HCT116 (cell line): ENCODE results near the gene HAUS8. TPM values are rescaled to one million over a fixed set of nuclear protein-coding genes. Genes with fewer than 3 reads are reported as not detected.
A peak's percentile ranks its signal among the peaks of the same experiment; 100 is the strongest.

Experiments used
- ATAC-seq: fragments of 200-7000 bp; cut with Tn5 transposase; 2 replicates; pipeline ENCODE4 v1.9.1; 2020; ENCODE audit warnings: mild to moderate bottlenecking, moderate library complexity
- BruUV-seq: library from RNA; stranded (reverse); fragments of 400-500 nt; replicated peaks from 2 replicates; lab custom pipeline; 2021; lab: Mats Ljungman, UMichigan
- CTCF ChIA-PET: fragments of 300-600 bp; sonication (Branson Sonifier 250); formaldehyde crosslinking; loops from one replicate; lab custom pipeline; 2021; ENCODE audit warnings: antibody characterized with exemption; lab: Charles Lee
- POLR2A ChIA-PET: fragments of 300-600, 350-600 bp; sonication (Branson Sonifier 250); formaldehyde crosslinking; loops from one replicate; lab custom pipeline; 2021; ENCODE audit warnings: antibody characterized with exemption; lab: Charles Lee
- RAD21 ChIA-PET, 2 experiments: fragments of 300-600 bp; sonication (Branson Sonifier 250); formaldehyde crosslinking; loops; one replicate each; lab custom pipeline; 2023; ENCODE audit warnings: low total read pairs in 2 of 2; ENCODE audit not compliant: uncharacterized antibody in 2 of 2, unreplicated experiment in 2 of 2, low non-redundant PET in 1 of 2; lab: Charles Lee
- DNase-seq: peaks from one replicate; pipeline ENCODE4 v3.0.0-alpha.2; 2010; ENCODE audit warnings: low read depth, low spot score
- H2AFZ ChIP-seq: fragments of 200-600 bp; shearing (Covaris generic), sonication (generic); 2 replicates; pipeline ENCODE4 v1.6.1; 2017; ENCODE audit warnings: low read depth, mixed run types, mixed read lengths, antibody characterized with exemption, low read length; ENCODE audit not compliant: poor library complexity, severe bottlenecking
- H3K27ac ChIP-seq: 2 replicates; pipeline ENCODE4 v1.5.1; 2012; ENCODE audit warnings: low read depth, low read length
- H3K27me3 ChIP-seq: fragments of 200-600 bp; sonication (generic); 2 replicates; pipeline ENCODE4 v1.6.1; 2016; ENCODE audit warnings: mixed run types, low read length, mixed read lengths; ENCODE audit not compliant: insufficient read depth
- H3K36me3 ChIP-seq, 2 experiments: fragments of 200-500 bp in 1 of 2; fragments of 200-600 bp in 1 of 2; sonication (Bioruptor generic) in 1 of 2; sonication (generic) in 1 of 2; 2 replicates each; pipeline versions ENCODE4 v1.5.1 to v1.6.1; 2014 to 2016; ENCODE audit warnings: low read length in 2 of 2, inconsistent platforms in 1 of 2, mixed read lengths in 1 of 2, mixed run types in 1 of 2; ENCODE audit not compliant: insufficient read depth in 2 of 2, control insufficient read depth in 1 of 2
- H3K4me1 ChIP-seq, 2 experiments: fragments of 200-600 bp in 1 of 2; sonication (generic) in 1 of 2; 2 replicates each; pipeline versions ENCODE4 v1.5.1 to v1.6.1; 2012 to 2017; ENCODE audit warnings: low read length in 2 of 2, inconsistent platforms in 1 of 2, mild to moderate bottlenecking in 1 of 2, mixed read lengths in 1 of 2, mixed run types in 1 of 2, moderate library complexity in 1 of 2; ENCODE audit not compliant: insufficient read depth in 2 of 2, control insufficient read depth in 1 of 2
- H3K4me2 ChIP-seq: fragments of 200-600 bp; sonication (generic); 2 replicates; pipeline ENCODE4 v1.6.1; 2017; ENCODE audit warnings: mixed run types, low read length, mixed read lengths
- H3K4me3 ChIP-seq, 2 experiments: fragments of 200-600 bp in 1 of 2; sonication (generic) in 1 of 2; replicated peaks in 1 of 2; 2 replicates each; pipeline ENCODE4 v1.5.1; 2011 to 2016; ENCODE audit warnings: low read length in 2 of 2, control low read depth in 1 of 2, low read depth in 1 of 2, mild to moderate bottlenecking in 1 of 2, mixed read lengths in 1 of 2, mixed run types in 1 of 2
- H3K79me2 ChIP-seq: fragments of 200-600 bp; sonication (generic); 2 replicates; pipeline ENCODE4 v1.6.1; 2017; ENCODE audit warnings: mild to moderate bottlenecking, mixed run types, low read length, moderate library complexity, mixed read lengths; ENCODE audit not compliant: insufficient read depth
- H3K9ac ChIP-seq: fragments of 200-600 bp; sonication (generic); 2 replicates; pipeline ENCODE4 v1.6.1; 2016; ENCODE audit warnings: low read length, mixed read lengths
- H3K9me2 ChIP-seq: fragments of 200-600 bp; sonication (generic), shearing (Covaris generic); 2 replicates; pipeline ENCODE4 v1.6.1; 2017; ENCODE audit warnings: mixed run types, mild to moderate bottlenecking, moderate library complexity; ENCODE audit not compliant: insufficient read depth
- H3K9me3 ChIP-seq, 2 experiments: fragments of 200-500 bp in 1 of 2; fragments of 200-600 bp in 1 of 2; sonication (Bioruptor generic) in 1 of 2; sonication (generic) in 1 of 2; 2 replicates each; pipeline ENCODE4 v1.6.1; 2014 to 2017; ENCODE audit warnings: low read length in 2 of 2, mixed read lengths in 2 of 2, inconsistent platforms in 1 of 2, low read depth in 1 of 2, mild to moderate bottlenecking in 1 of 2, mixed run types in 1 of 2, moderate library complexity in 1 of 2; ENCODE audit not compliant: control insufficient read depth in 1 of 2, insufficient read depth in 1 of 2
- H4K20me1 ChIP-seq: fragments of 200-600 bp; sonication (generic), shearing (Covaris generic); 2 replicates; pipeline ENCODE4 v1.6.1; 2017; ENCODE audit warnings: mixed run types, mild to moderate bottlenecking, moderate library complexity; ENCODE audit not compliant: insufficient read depth
- CBX3 ChIP-seq: IDR thresholded peaks from 2 replicates; pipeline ENCODE4 v1.6.1; 2012; ENCODE audit warnings: low read depth
- CEBPB ChIP-seq: IDR thresholded peaks from 2 replicates; pipeline ENCODE4 v1.6.1; 2012; ENCODE audit warnings: low read depth
- CTCF ChIP-seq, 3 experiments: fragments of 200-600 bp in 1 of 3; sonication (generic) in 1 of 3; IDR thresholded peaks in 2 of 3; conservative IDR thresholded peaks in 1 of 3; 2 replicates each; pipeline ENCODE4 v1.5.1; 2012 to 2017; ENCODE audit warnings: low read depth in 2 of 3, low read length in 2 of 3, antibody characterized with exemption in 1 of 3, borderline replicate concordance in 1 of 3, control low read depth in 1 of 3, mild to moderate bottlenecking in 1 of 3, mixed read lengths in 1 of 3, mixed run types in 1 of 3, moderate library complexity in 1 of 3; ENCODE audit not compliant: insufficient read depth in 1 of 3
- EZH2phosphoT487 ChIP-seq: fragments of 200-600 bp; IDR thresholded peaks from 2 replicates; pipeline ENCODE4 v1.6.1; 2018; ENCODE audit warnings: antibody characterized with exemption, borderline replicate concordance
- JUND ChIP-seq: IDR thresholded peaks from 2 replicates; pipeline ENCODE4 v1.6.1; 2012
- POLR2A ChIP-seq: IDR thresholded peaks from 2 replicates; pipeline ENCODE4 v1.7.0; 2011; ENCODE audit warnings: borderline replicate concordance; ENCODE audit not compliant: insufficient read depth, insufficient read length; ENCODE audit errors: extremely low read depth
- RAD21 ChIP-seq: IDR thresholded peaks from 2 replicates; pipeline ENCODE4 v1.6.1; 2012; ENCODE audit warnings: low read depth, mild to moderate bottlenecking
- REST ChIP-seq: IDR thresholded peaks from 2 replicates; pipeline ENCODE4 v1.6.1; 2012; ENCODE audit warnings: low read depth
- SRF ChIP-seq: IDR thresholded peaks from 2 replicates; pipeline ENCODE4 v1.6.1; 2012; ENCODE audit warnings: low read depth
- intact Hi-C: fragments of 100-400 bp; cut with micrococcal nuclease; formaldehyde crosslinking; loops from 2 replicates; pipeline ENCODE4 v1.10.0; 2022
- total RNA-seq: library from RNA; stranded (reverse); gene quantifications from one replicate; pipeline ENCODE4 v1.2.1, GENCODE V29; 2021; ENCODE audit not compliant: unreplicated experiment

HAUS8 gene
- total RNA-seq, 1 experiment from 2014 or later, result 23.6 TPM

- Histone ChIP-seq H3K9me2 (no peaks in the 10 kb centered on the region), H3K36me3 (peaks cover 11 to 13% of the 10 kb centered on the region in 2 experiments), H3K4me3 (no peak overlapping the region), H3K9me3 (no peaks in the 10 kb centered on the region), H2AFZ (no peak overlapping the region), H3K4me1 (no peaks in the 10 kb centered on the region), H3K27ac (no peak overlapping the region), H3K9ac (no peak overlapping the region), H3K79me2 (no peaks in the 10 kb centered on the region), H4K20me1 (no peaks in the 10 kb centered on the region), H3K4me2 (no peak overlapping the region), H3K27me3 (no peaks in the 10 kb centered on the region)
- RAD21 ChIA-PET, result interaction anchor here (0.5 to 1.4 kb wide), 6 partner anchors 136 to 338 kb away, joined by 3 to 5 read pairs (median 4); no protein-coding TSS in a partner anchor
- DNase-seq, result peak; percentile 22
- ATAC-seq, result peak; percentile 69; the same call in 1 of the 2 replicates
- CTCF ChIA-PET, result interaction anchor here (0.6 to 2.4 kb wide), 9 partner anchors 9 to 337 kb away, joined by 3 to 25 read pairs (median 4); no protein-coding TSS in a partner anchor
- TF ChIP-seq CTCF (IDR thresholded peaks at IDR 0.05 in 2 of 3, conservative IDR thresholded peaks at IDR 0.05 in 1 of 3; ENCODE audit: borderline replicate concordance in 1 of 3, insufficient read depth in 1 of 3, low read depth in 2 of 3, low read length in 2 of 3), result peak; percentile 58 to 66 (median 58); a peak in 5 of 6 replicates
- no peak for TF ChIP-seq SRF
- no peak for TF ChIP-seq JUND
- TF ChIP-seq POLR2A, result no peak
- TF ChIP-seq CEBPB, result no peak
- TF ChIP-seq REST, result no peak
- TF ChIP-seq CBX3, result no peak
- no peak for TF ChIP-seq EZH2phosphoT487
- peak; percentile 78 for TF ChIP-seq RAD21
- no TSS peak for BruUV-seq
- intact Hi-C loops, result loop anchor here (1.0 kb wide), 3 partner anchors 273 to 338 kb away; no protein-coding TSS in a partner anchor
- POLR2A ChIA-PET, result no interaction called here
These were observed 22.8 kb downstream of the HAUS8 start for GRCh38 chr19:17052439-17052838.
